Neutrophil (primary cell): ENCODE measurements around the gene ATG4B.

Experiments
- H3K27ac ChIP-seq: fragments of 200-600 bp; sonication (generic); 2 replicates; pipeline ENCODE4 v1.5.1; 2016; ENCODE audit warnings: mild to moderate bottlenecking, moderate library complexity
- H3K27me3 ChIP-seq: fragments of 200-600 bp; sonication (generic); 2 replicates; pipeline ENCODE4 v1.6.0; 2016; ENCODE audit warnings: mild to moderate bottlenecking
- H3K36me3 ChIP-seq: fragments of 200-600 bp; sonication (generic); 2 replicates; pipeline ENCODE4 v1.5.1; 2017
- H3K4me1 ChIP-seq, 2 experiments: fragments of 200-600 bp in 1 of 2; sonication (generic) in 1 of 2; 1 replicate in 1 of 2; 2 replicates in 1 of 2; pipeline versions ENCODE4 v1.5.1 to v1.6.1; 2013 to 2016; ENCODE audit warnings: low read depth in 1 of 2, low read length in 1 of 2, mild to moderate bottlenecking in 1 of 2, moderate library complexity in 1 of 2; ENCODE audit not compliant: control insufficient read depth in 1 of 2, insufficient read depth in 1 of 2
- H3K4me3 ChIP-seq, 2 experiments: fragments of 200-600 bp in 1 of 2; sonication (generic) in 1 of 2; 1 replicate in 1 of 2; 2 replicates in 1 of 2; pipeline ENCODE4 v1.5.1; 2013 to 2016; ENCODE audit warnings: low read depth in 1 of 2, low read length in 1 of 2, mild to moderate bottlenecking in 1 of 2, moderate library complexity in 1 of 2
- H3K9me3 ChIP-seq: fragments of 200-600 bp; sonication (generic); 2 replicates; pipeline ENCODE4 v1.5.1; 2016
- CTCF ChIP-seq: fragments of 200-600 bp; sonication (generic); IDR thresholded peaks from 2 replicates; pipeline ENCODE4 v1.5.1; 2016; ENCODE audit warnings: antibody characterized with exemption

Gene ATG4B

DNA sequence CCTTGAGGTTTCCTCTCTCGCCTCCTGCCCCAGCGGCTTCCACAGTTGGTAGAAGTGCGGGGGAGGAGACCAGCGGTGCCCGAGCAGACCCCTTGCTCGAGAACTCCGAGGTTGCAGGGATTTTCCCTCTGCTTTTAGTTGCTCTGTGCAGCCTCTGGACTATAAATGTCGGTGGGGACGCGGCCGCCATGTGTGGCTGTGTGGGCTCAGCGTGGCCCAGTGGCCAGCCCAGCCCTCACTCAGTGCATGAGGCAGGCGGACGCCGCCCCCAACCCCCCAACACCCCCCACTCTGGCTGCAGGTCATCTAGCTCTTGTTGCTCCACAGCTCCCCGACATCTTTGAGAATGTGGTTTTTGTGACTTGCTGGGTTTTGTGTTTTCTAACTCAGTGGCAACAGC, 81.6 kb downstream of the ATG4B start:
- Histone ChIP-seq H3K27me3 (no peaks in the 10 kb centered on the region), H3K36me3 (peaks cover 63% of the 10 kb centered on the region), H3K4me1 (no peaks in the 10 kb centered on the region), H3K4me3 (no peak overlapping the region), H3K9me3 (no peaks in the 10 kb centered on the region), H3K27ac (no peak overlapping the region)
- TF ChIP-seq CTCF = no peak

GRCh38 chr2:241720099-241720498, 82.6 kb downstream of the ATG4B start:
- peaks cover 4% of the 10 kb centered on the region in 2 experiments for H3K4me1 ChIP-seq
- H3K27ac ChIP-seq = no peak overlapping the region
- peaks cover 60% of the 10 kb centered on the region for H3K36me3 ChIP-seq
- no peaks in the 10 kb centered on the region for H3K9me3 ChIP-seq
- TF ChIP-seq CTCF = no peak
- H3K4me3 ChIP-seq = no peak overlapping the region
- no peaks in the 10 kb centered on the region for H3K27me3 ChIP-seq

GRCh38 chr2:241720560-241720959, 83.1 kb downstream of the ATG4B start:
- no peak for TF ChIP-seq CTCF
- H3K9me3 ChIP-seq = no peaks in the 10 kb centered on the region
- peaks cover 60% of the 10 kb centered on the region for H3K36me3 ChIP-seq
- no peak overlapping the region for H3K27ac ChIP-seq
- no peak overlapping the region for H3K4me3 ChIP-seq
- no peaks in the 10 kb centered on the region for H3K27me3 ChIP-seq
- H3K4me1 ChIP-seq = peaks cover 4% of the 10 kb centered on the region in 2 experiments

DNA sequence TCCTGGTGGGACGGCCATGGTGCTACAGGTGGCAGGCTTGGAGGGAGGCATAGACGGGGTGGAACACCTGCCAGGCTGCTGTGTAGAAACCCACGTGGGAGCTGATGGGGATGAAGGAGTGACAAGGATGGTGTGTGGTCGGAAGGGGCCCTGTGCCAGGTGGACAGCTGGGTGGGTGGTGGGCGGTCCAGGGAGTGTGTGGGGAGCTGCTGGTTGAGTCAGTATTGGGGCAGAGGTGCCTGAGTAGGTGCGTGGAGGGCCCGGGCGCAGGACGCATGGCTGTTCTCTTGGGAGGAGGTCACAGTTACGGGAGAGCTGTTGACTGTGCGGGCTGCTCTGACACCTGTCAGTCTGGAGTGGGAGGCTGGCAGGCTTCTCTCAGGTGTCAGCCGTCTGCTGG, 84.4 kb downstream of the ATG4B start:
- H3K27ac ChIP-seq = no peak overlapping the region
- no peak for TF ChIP-seq CTCF
- H3K4me3 ChIP-seq = no peak overlapping the region
- no peaks in the 10 kb centered on the region for H3K9me3 ChIP-seq
- H3K4me1 ChIP-seq = peaks cover 4% of the 10 kb centered on the region in 2 experiments
- peaks cover 54% of the 10 kb centered on the region for H3K36me3 ChIP-seq
- no peaks in the 10 kb centered on the region for H3K27me3 ChIP-seq

DNA sequence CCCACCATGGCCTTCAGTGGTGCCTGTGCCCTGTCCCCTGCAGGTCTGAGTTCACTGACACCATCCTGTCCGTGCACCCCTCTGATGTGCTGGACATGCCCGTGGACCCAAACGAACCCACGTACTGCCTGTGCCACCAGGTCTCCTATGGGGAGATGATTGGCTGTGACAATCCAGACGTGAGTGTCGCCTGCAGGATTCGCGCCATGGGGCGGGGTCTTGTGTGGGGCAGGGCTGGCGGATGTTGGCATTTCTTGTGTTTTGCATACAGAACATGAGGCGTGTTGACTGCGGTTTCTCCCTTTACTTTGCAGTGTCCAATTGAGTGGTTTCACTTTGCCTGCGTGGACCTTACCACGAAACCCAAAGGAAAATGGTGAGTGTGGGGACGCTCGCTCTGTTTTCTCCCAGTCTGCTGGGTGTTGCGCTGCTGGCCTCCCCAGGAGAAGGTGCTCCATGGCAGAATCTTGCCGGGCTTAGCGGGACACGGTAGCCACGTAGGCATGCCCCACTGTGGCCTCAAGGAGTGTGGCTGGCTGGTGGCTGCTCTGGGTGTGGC, 85.5 kb downstream of the ATG4B start:
- H3K27ac ChIP-seq = no peak overlapping the region
- no peaks in the 10 kb centered on the region for H3K27me3 ChIP-seq
- TF ChIP-seq CTCF = no peak
- H3K9me3 ChIP-seq = no peaks in the 10 kb centered on the region
- H3K4me1 ChIP-seq = peaks cover 4% of the 10 kb centered on the region in 2 experiments
- H3K36me3 ChIP-seq = peaks cover 50% of the 10 kb centered on the region
- H3K4me3 ChIP-seq = no peak overlapping the region
